GM19372 (cell line): ENCODE measurements around the gene CNTN5.

Experiments used
- ATAC-seq: cut with Tn5 transposase; IDR thresholded peaks from one replicate; pipeline ENCODE4 v1.9.1; 2021; ENCODE audit warnings: mild to moderate bottlenecking, low read depth, moderate library complexity; ENCODE audit not compliant: unreplicated experiment

Gene CNTN5

GRCh38 chr11:99865951-99866350, 845.2 kb downstream of the CNTN5 start:
- ATAC-seq, result no peak

- ATAC-seq, result no peak
These were observed 860.9 kb downstream of the CNTN5 start for GRCh38 chr11:99881610-99882009.

- ATAC-seq, result no peak
These were observed 864.0 kb downstream of the CNTN5 start for GRCh38 chr11:99884750-99885149.

GRCh38 chr11:99887481-99887880, 866.7 kb downstream of the CNTN5 start:
- ATAC-seq, result no peak

GRCh38 chr11:99893811-99894210, 873.1 kb downstream of the CNTN5 start:
- ATAC-seq, result no peak

- no peak for ATAC-seq
These were observed 880.4 kb downstream of the CNTN5 start for GRCh38 chr11:99901175-99901574.

- no peak for ATAC-seq
These were observed 890.4 kb downstream of the CNTN5 start for GRCh38 chr11:99911116-99911515.

GRCh38 chr11:99916078-99916477, 895.3 kb downstream of the CNTN5 start:
- no peak for ATAC-seq

- ATAC-seq, result no peak
These were observed 898.0 kb downstream of the CNTN5 start for GRCh38 chr11:99918761-99919160.

GRCh38 chr11:99920956-99921355, 900.2 kb downstream of the CNTN5 start:
- no peak for ATAC-seq

GRCh38 chr11:99925968-99926367, 905.2 kb downstream of the CNTN5 start:
- no peak for ATAC-seq

GRCh38 chr11:99932684-99933083, 911.9 kb downstream of the CNTN5 start:
- no peak for ATAC-seq

- ATAC-seq, result no peak
These were observed 913.3 kb downstream of the CNTN5 start for GRCh38 chr11:99934008-99934407.

- ATAC-seq, result no peak
These were observed 916.6 kb downstream of the CNTN5 start for GRCh38 chr11:99937330-99937729.

- ATAC-seq, result no peak
These were observed 932.1 kb downstream of the CNTN5 start for GRCh38 chr11:99952816-99953215.

GRCh38 chr11:99960536-99960935, 939.8 kb downstream of the CNTN5 start:
- ATAC-seq, result no peak

- no peak for ATAC-seq
These were observed 947.6 kb downstream of the CNTN5 start for GRCh38 chr11:99968336-99968735.

GRCh38 chr11:99973993-99974392, 953.2 kb downstream of the CNTN5 start:
- ATAC-seq, result no peak

- ATAC-seq, result no peak
These were observed 958.3 kb downstream of the CNTN5 start for GRCh38 chr11:99979042-99979441.

GRCh38 chr11:99987821-99988470, 967.2 kb downstream of the CNTN5 start:
- no peak for ATAC-seq

- ATAC-seq, result no peak
These were observed 967.7 kb downstream of the CNTN5 start for GRCh38 chr11:99988471-99988837.

GRCh38 chr11:100003985-100004384, 983.2 kb downstream of the CNTN5 start:
- no peak for ATAC-seq

GRCh38 chr11:100004541-100004940, 983.8 kb downstream of the CNTN5 start:
- ATAC-seq, result no peak
